Heart left ventricle (tissue), 13 donors: ENCODE results near the gene HCLS1.

Experiments
- POLR2A ChIP-seq, 2 donors: fragments of 450-650 bp; IDR thresholded peaks; one replicate each; pipeline ENCODE4 v1.6.1; 2017; ENCODE audit warnings: antibody characterized with exemption in 2 of 2, mild to moderate bottlenecking in 2 of 2, moderate library complexity in 2 of 2
- TF ChIP-seq, protein P1 (sequence below), 12 donors: fragments of 200-600 bp; sonication (generic) in 4 of 12; IDR thresholded peaks; one replicate each; pipeline versions ENCODE4 v1.5.0 to v1.8.0; 2018 to 2022; ENCODE audit warnings: antibody characterized with exemption in 12 of 12, mild to moderate bottlenecking in 5 of 12
- donor health status: ischemic (EF 13 %, LVEDD 7.1; RV severe dilation, severe dysfunction).
- donor health status: DM: no; HTN: yes; CAD: no.
- donor health status: DM: no; HTN: no; CAD: no.
- donor health status: ischemic (EF 25% LVEDD 6.9; RV normal size, moderate dysfunction).
- donor health status: ischemic (EF 25% LVEDD 5.7; RV mildly dilated, moderate dysfunction).
- donor health status: ischemic (EF 35%, LVEDD 5.7; RV mildly dilated, moderate dysfunction).
- donor health status: nonischemic (EF 11% LVEDD 7.7; RV severe dilation, severe dysfunction).
- donor health status: DM: yes; HTN: yes; CAD: no.
- donor health status: PGD.
- donor health status: ischemic (EF 29% LVEDD 5.4; RV normal size, mild dysfunction).
- donor health status: nonischemic (EF 23%, LVEDD 6.1; RV moderate dilation, normal function).

DNA sequence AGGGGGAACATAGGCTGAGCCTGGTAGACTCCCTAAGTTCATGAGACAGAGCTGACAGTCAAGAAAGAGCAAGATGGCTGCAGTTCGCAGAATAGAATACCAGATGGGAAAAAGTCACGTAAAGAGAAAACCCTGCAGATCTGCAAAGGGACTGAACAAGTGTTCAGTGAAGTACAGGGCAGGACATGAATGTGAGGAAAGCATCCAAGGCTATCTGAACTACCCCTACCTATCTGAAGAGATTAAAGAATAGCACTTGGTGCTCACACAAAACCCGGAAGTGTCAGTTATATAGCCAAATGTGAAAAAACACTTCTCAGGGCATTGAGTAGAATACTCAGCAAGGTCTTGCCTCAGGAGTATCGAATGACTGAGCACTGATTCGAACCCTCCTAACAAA, 44.8 kb upstream of the HCLS1 start:
- TF ChIP-seq, protein P1, sequence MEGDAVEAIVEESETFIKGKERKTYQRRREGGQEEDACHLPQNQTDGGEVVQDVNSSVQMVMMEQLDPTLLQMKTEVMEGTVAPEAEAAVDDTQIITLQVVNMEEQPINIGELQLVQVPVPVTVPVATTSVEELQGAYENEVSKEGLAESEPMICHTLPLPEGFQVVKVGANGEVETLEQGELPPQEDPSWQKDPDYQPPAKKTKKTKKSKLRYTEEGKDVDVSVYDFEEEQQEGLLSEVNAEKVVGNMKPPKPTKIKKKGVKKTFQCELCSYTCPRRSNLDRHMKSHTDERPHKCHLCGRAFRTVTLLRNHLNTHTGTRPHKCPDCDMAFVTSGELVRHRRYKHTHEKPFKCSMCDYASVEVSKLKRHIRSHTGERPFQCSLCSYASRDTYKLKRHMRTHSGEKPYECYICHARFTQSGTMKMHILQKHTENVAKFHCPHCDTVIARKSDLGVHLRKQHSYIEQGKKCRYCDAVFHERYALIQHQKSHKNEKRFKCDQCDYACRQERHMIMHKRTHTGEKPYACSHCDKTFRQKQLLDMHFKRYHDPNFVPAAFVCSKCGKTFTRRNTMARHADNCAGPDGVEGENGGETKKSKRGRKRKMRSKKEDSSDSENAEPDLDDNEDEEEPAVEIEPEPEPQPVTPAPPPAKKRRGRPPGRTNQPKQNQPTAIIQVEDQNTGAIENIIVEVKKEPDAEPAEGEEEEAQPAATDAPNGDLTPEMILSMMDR (IDR thresholded peaks at IDR 0.05), result no peak
- no peak for TF ChIP-seq POLR2A (IDR thresholded peaks at IDR 0.05)
